H1 (cell line): Measurements from ENCODE around the gene SPATA33. TPM values are rescaled to one million over a fixed set of nuclear protein-coding genes. Genes with fewer than 3 reads are reported as not detected.
"Not testable (repeated sequence)": the region's sequence is repeated elsewhere in the genome, so short reads cannot be mapped to it uniquely, and the experiment has no call there.

ENCODE experiments used
- CTCF ChIA-PET: fragments of 300-600 bp; sonication (Branson Sonifier 250); formaldehyde crosslinking; loops from one replicate; lab custom pipeline; 2021; ENCODE audit not compliant: partially characterized antibody; lab: Charles Lee
- POLR2A ChIA-PET: fragments of 300-600 bp; sonication (Branson Sonifier 250); formaldehyde crosslinking; loops from one replicate; lab custom pipeline; 2021; ENCODE audit warnings: inconsistent platforms; ENCODE audit not compliant: partially characterized antibody; lab: Charles Lee
- DNase-seq, 2 experiments: peaks; one replicate each; pipeline versions ENCODE4 v3.0.0 to v3.0.0-alpha.2; 2010 to 2022; ENCODE audit warnings: low spot score in 2 of 2, low read depth in 1 of 2, mixed read lengths in 1 of 2
- FAIRE-seq: peaks from 2 replicates; lab custom pipeline; 2011; peaks lifted over from hg19 to GRCh38; lab: Jason Lieb, UNC
- H2AFZ ChIP-seq: 2 replicates; pipeline ENCODE4 v1.8.1; 2012; ENCODE audit warnings: low read length, inconsistent platforms
- H2AK5ac ChIP-seq: 2 replicates; pipeline ENCODE4 v1.6.1; 2013; ENCODE audit warnings: low read depth, low read length
- H2BK120ac ChIP-seq: replicated peaks from 2 replicates; pipeline ENCODE3; 2013; ENCODE audit warnings: low read depth, low read length, inconsistent platforms
- H2BK12ac ChIP-seq: 2 replicates; pipeline ENCODE4 v1.6.1; 2013; ENCODE audit warnings: low read depth, low read length
- H2BK15ac ChIP-seq: 2 replicates; pipeline ENCODE4 v1.6.1; 2013; ENCODE audit warnings: low read length
- H2BK20ac ChIP-seq: 2 replicates; pipeline ENCODE4 v1.6.1; 2013; ENCODE audit warnings: low read length
- H2BK5ac ChIP-seq: 2 replicates; pipeline ENCODE4 v1.6.1; 2013; ENCODE audit warnings: low read depth, low read length
- H3K14ac ChIP-seq: 2 replicates; pipeline ENCODE4 v1.6.1; 2013; ENCODE audit warnings: inconsistent platforms; ENCODE audit not compliant: insufficient read length
- H3K18ac ChIP-seq: 2 replicates; pipeline ENCODE4 v1.6.1; 2013; ENCODE audit warnings: low read length; ENCODE audit errors: extremely low read depth
- H3K23ac ChIP-seq: 2 replicates; pipeline ENCODE4 v1.6.1; 2013; ENCODE audit warnings: inconsistent platforms; ENCODE audit not compliant: insufficient read length
- H3K23me2 ChIP-seq: 2 replicates; pipeline ENCODE4 v1.6.1; 2013; ENCODE audit warnings: low read depth, low read length
- H3K27ac ChIP-seq: 2 replicates; pipeline ENCODE4 v1.6.1; 2011; ENCODE audit warnings: low read depth, low read length, inconsistent platforms
- H3K27me3 ChIP-seq, 4 experiments: replicated peaks in 1 of 4; 1 replicate in 1 of 4; 2 replicates in 3 of 4; pipeline versions ENCODE4 v1.6.1 to v1.8.1; 2011 to 2013; ENCODE audit warnings: low read length in 3 of 4, mild to moderate bottlenecking in 3 of 4, inconsistent platforms in 2 of 4, mixed read lengths in 2 of 4, moderate library complexity in 1 of 4; ENCODE audit not compliant: control insufficient read depth in 3 of 4, insufficient read depth in 3 of 4; ENCODE audit errors: extremely low read depth in 1 of 4
- H3K36me3 ChIP-seq, 4 experiments: 2 replicates each; pipeline versions ENCODE4 v1.6.1 to v1.8.1; 2011 to 2013; ENCODE audit warnings: mild to moderate bottlenecking in 4 of 4, low read length in 3 of 4, moderate library complexity in 2 of 4, control low read depth in 1 of 4, inconsistent platforms in 1 of 4; ENCODE audit not compliant: insufficient read depth in 4 of 4, control insufficient read depth in 2 of 4
- H3K4ac ChIP-seq: replicated peaks from 2 replicates; pipeline ENCODE3; 2013; ENCODE audit warnings: low read length, low read depth, mixed read lengths, inconsistent platforms; ENCODE audit not compliant: insufficient read length
- H3K4me1 ChIP-seq, 4 experiments: replicated peaks in 1 of 4; 1 replicate in 1 of 4; 2 replicates in 3 of 4; pipeline versions ENCODE4 v1.6.1 to v1.8.1; 2011 to 2013; ENCODE audit warnings: low read length in 3 of 4, inconsistent platforms in 2 of 4, mixed read lengths in 1 of 4; ENCODE audit not compliant: insufficient read depth in 4 of 4, control insufficient read depth in 3 of 4
- H3K4me2 ChIP-seq, 2 experiments: 2 replicates each; pipeline versions ENCODE4 v1.6.1 to v1.8.1; 2011 to 2013; ENCODE audit warnings: low read depth in 2 of 2, low read length in 2 of 2, control low read depth in 1 of 2, inconsistent platforms in 1 of 2, mild to moderate bottlenecking in 1 of 2; ENCODE audit not compliant: insufficient read depth in 1 of 2
- H3K4me3 ChIP-seq, 4 experiments: fragments of 200-600, 300-600 bp in 1 of 4; sonication (generic), shearing (Covaris generic), sonication (Bioruptor Twin) in 1 of 4; 2 replicates each; pipeline versions ENCODE4 v1.5.1 to v1.8.1; 2011 to 2016; ENCODE audit warnings: low read length in 4 of 4, low read depth in 3 of 4, control low read depth in 2 of 4, inconsistent platforms in 2 of 4, mild to moderate bottlenecking in 2 of 4, mixed read lengths in 1 of 4, moderate library complexity in 1 of 4; ENCODE audit not compliant: insufficient read depth in 2 of 4; ENCODE audit errors: extremely low read depth in 1 of 4
- H3K56ac ChIP-seq: replicated peaks from 2 replicates; pipeline ENCODE3; 2013; ENCODE audit warnings: low read depth, mild to moderate bottlenecking, mixed read lengths, low read length, inconsistent platforms; ENCODE audit not compliant: insufficient read length
- H3K79me1 ChIP-seq: 2 replicates; pipeline ENCODE4 v1.6.1; 2013; ENCODE audit warnings: low read depth, low read length, control low read depth
- H3K79me2 ChIP-seq, 2 experiments: 2 replicates each; pipeline versions ENCODE4 v1.6.1 to v1.8.1; 2012 to 2013; ENCODE audit warnings: low read length in 2 of 2, mild to moderate bottlenecking in 2 of 2, inconsistent platforms in 1 of 2; ENCODE audit not compliant: insufficient read depth in 2 of 2, control insufficient read depth in 1 of 2
- H3K9ac ChIP-seq, 4 experiments: replicated peaks in 1 of 4; 1 replicate in 1 of 4; 2 replicates in 3 of 4; pipeline versions ENCODE4 v1.6.1 to v1.8.1; 2011 to 2013; ENCODE audit warnings: low read depth in 3 of 4, low read length in 3 of 4, control low read depth in 2 of 4, mild to moderate bottlenecking in 2 of 4, moderate library complexity in 2 of 4, inconsistent platforms in 1 of 4; ENCODE audit errors: extremely low read depth in 1 of 4
- H3K9me3 ChIP-seq, 2 experiments: 2 replicates each; pipeline versions ENCODE4 v1.6.1 to v1.8.1; 2012 to 2013; ENCODE audit warnings: mild to moderate bottlenecking in 2 of 2, moderate library complexity in 2 of 2, control low read depth in 1 of 2, inconsistent platforms in 1 of 2, low read depth in 1 of 2, low read length in 1 of 2, mixed read lengths in 1 of 2; ENCODE audit not compliant: insufficient read depth in 2 of 2
- H4K20me1 ChIP-seq, 2 experiments: replicated peaks in 1 of 2; 2 replicates each; pipeline versions ENCODE3 to v1.8.1; 2011 to 2013; ENCODE audit warnings: inconsistent platforms in 2 of 2, low read length in 2 of 2, mild to moderate bottlenecking in 1 of 2; ENCODE audit not compliant: insufficient read depth in 2 of 2, control insufficient read depth in 1 of 2
- H4K5ac ChIP-seq: 2 replicates; pipeline ENCODE4 v1.6.1; 2013; ENCODE audit warnings: low read length, low read depth, mixed read lengths, inconsistent platforms; ENCODE audit not compliant: insufficient read length
- H4K8ac ChIP-seq: 2 replicates; pipeline ENCODE4 v1.8.0; 2013; ENCODE audit warnings: mild to moderate bottlenecking, moderate library complexity, low read length, inconsistent platforms; ENCODE audit not compliant: insufficient read depth; ENCODE audit errors: extremely low read depth
- H4K91ac ChIP-seq: replicated peaks from 2 replicates; pipeline ENCODE3; 2013; ENCODE audit warnings: low read length, mixed read lengths, inconsistent platforms; ENCODE audit not compliant: insufficient read length
- WGBS, 2 experiments: shearing (Covaris generic) in 1 of 2; methylation state at CpG; one replicate each; pipeline versions ENCODE4 v1.1.6 to v1.1.7; 2013 to 2015; ENCODE audit warnings: low lambda C conversion rate in 2 of 2, mixed read lengths in 2 of 2, inconsistent platforms in 1 of 2, low coverage in 1 of 2, missing lambda C conversion rate in 1 of 2; ENCODE audit not compliant: insufficient replicate concordance in 2 of 2, insufficient coverage in 1 of 2, insufficient read length in 1 of 2; ENCODE audit errors: extremely low coverage in 1 of 2, missing lambda C conversion rate in 1 of 2; 5-methylcytosine and 5-hydroxymethylcytosine counted together
- polyA plus RNA-seq, 7 experiments: library from polyadenylated mRNA; depleted of rRNA in 3 of 7; stranded (reverse) in 5 of 7; unstranded in 2 of 7; fragments of >200 nt in 5 of 7; fragments of 200-250 nt in 2 of 7; gene quantifications; 1 replicate in 5 of 7; 2 replicates in 1 of 7; 4 replicates in 1 of 7; pipeline versions ENCODE4 v1.2.1 to v1.2.3, GENCODE V29; 2011 to 2013; ENCODE audit warnings: missing spikeins in 2 of 7, mixed read lengths in 2 of 7
- total RNA-seq: library from RNA; stranded (reverse); fragmentation: NEBNext Ultra II Directional; extraction: Animal tissue kit (Norgen Biotek cat#: 25700); gene quantifications from 2 replicates; pipeline ENCODE4 v1.2.1, GENCODE V29; 2021

SPATA33 gene
- total and polyA plus RNA-seq, 2 of the 8 experiments (the other 6 are each of a cell fraction or from before 2014, with no cell fraction given) = 5.4 to 16.9 TPM

DNA sequence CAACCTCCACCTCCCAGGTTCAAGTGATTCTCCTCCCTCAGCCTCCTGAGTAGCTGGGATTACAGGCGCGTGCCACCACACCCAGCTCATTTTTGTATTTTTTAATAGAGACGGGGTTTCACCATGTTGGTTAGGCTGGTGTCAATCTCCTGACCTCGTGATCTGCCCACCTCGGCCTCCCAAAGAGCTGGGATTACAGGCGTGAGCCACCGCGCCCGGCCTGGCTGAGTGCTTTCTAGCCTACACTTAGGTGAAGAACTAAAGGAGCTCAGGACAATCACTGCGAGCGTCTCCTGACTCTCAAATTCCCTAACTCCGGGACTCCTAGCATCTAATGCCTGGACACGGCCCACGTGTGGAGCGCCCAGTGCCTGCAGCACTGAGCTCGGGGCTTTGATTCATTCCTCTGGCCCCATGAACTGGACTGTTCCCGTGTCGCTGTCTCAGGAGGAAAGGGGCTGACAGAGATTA lies 42.0 kb downstream of the SPATA33 start:
- H2BK20ac ChIP-seq, H2AK5ac ChIP-seq, DNase-seq, H4K91ac ChIP-seq, H3K27me3 ChIP-seq, H2BK12ac ChIP-seq, FAIRE-seq, H3K14ac ChIP-seq, H4K8ac ChIP-seq, H3K18ac ChIP-seq, H3K79me2 ChIP-seq, H2BK15ac ChIP-seq, H3K9me3 ChIP-seq, H3K23ac ChIP-seq, H4K5ac ChIP-seq, H3K56ac ChIP-seq, H2BK120ac ChIP-seq, H2AFZ ChIP-seq, H3K79me1 ChIP-seq, H2BK5ac ChIP-seq: not testable (repeated sequence)
- Histone ChIP-seq H3K9ac (peak overlapping the region in 1 of 4 experiments; percentile 13; a peak in 1 of 7 replicates), H3K4me1 (peaks cover 0 to 11% (median 5%) of the 10 kb centered on the region in 4 experiments; a peak in 5 of 7 replicates), H3K36me3 (peaks cover 0 to 15% (median under 1%) of the 10 kb centered on the region in 4 experiments; a peak in 3 of 8 replicates), H3K4ac (peak overlapping the region; percentile 65), H3K27ac (peak overlapping the region; percentile 28; the same call in 1 of the 2 replicates), H3K23me2 (peaks cover 13% of the 10 kb centered on the region; the same call in 1 of the 2 replicates), H3K4me3 (peak overlapping the region in 2 of 4 experiments; percentile 5 to 46; a peak in 3 of 8 replicates), H4K20me1 (peaks cover 0 to 20% of the 10 kb centered on the region in 2 experiments), H3K4me2 (peak overlapping the region; percentile 67 to 96)
- ChIA-PET POLR2A (interaction anchor here (0.6 to 6.6 kb wide), 22 partner anchors 7 to 210 kb away, joined by 3 to 59 read pairs (median 4); partner anchors contain the start of genes CDK10, CHMP1A, CPNE7 and FANCA), CTCF (interaction anchor here (0.7 to 3.7 kb wide), 19 partner anchors 11 to 226 kb away, joined by 3 to 36 read pairs (median 5); partner anchors contain the start of gene CPNE7)
- WGBS, 2 experiments = 77% methylated on average over 17 of the region's 18 CpGs; no CpG with 5 or more reads in 1 of the 2 experiments
